IPS DF 6.9 (cell line): ENCODE results near the gene FDPS.

ENCODE experiments used
- DNase-seq: peaks from one replicate; pipeline ENCODE4 v3.0.0-alpha.2; 2013; ENCODE audit warnings: low read depth, low spot score
- H3K27ac ChIP-seq: one replicate; pipeline ENCODE4 v1.5.1; 2013; ENCODE audit warnings: low read length, control low read depth
- H3K27me3 ChIP-seq: 2 replicates; pipeline ENCODE4 v1.6.1; 2013; ENCODE audit warnings: mild to moderate bottlenecking, low read length; ENCODE audit not compliant: control insufficient read depth, insufficient read depth
- H3K36me3 ChIP-seq: 2 replicates; pipeline ENCODE4 v1.6.1; 2013; ENCODE audit warnings: low read length; ENCODE audit not compliant: control insufficient read depth, insufficient read depth
- H3K4me1 ChIP-seq: 2 replicates; pipeline ENCODE4 v1.6.1; 2013; ENCODE audit warnings: low read length; ENCODE audit not compliant: control insufficient read depth, insufficient read depth
- H3K4me3 ChIP-seq: 2 replicates; pipeline ENCODE4 v1.5.1; 2013; ENCODE audit warnings: mild to moderate bottlenecking, low read length
- H3K9me3 ChIP-seq: 2 replicates; pipeline ENCODE4 v1.6.1; 2013; ENCODE audit warnings: low read length, inconsistent platforms; ENCODE audit not compliant: control insufficient read depth, insufficient read depth
- WGBS: extraction: QIAGEN DNeasy Blood & Tissue Kit; methylation state at CpG from one replicate; pipeline ENCODE4 v1.1.7; 2013; ENCODE audit warnings: mixed read lengths, missing lambda C conversion rate; ENCODE audit not compliant: insufficient read length, insufficient coverage; 5-methylcytosine and 5-hydroxymethylcytosine counted together

The FDPS gene

GRCh38 chr1:155319536-155319935 is 10.9 kb downstream of the FDPS start:
- Histone ChIP-seq H3K27me3 (no peaks in the 10 kb centered on the region), H3K36me3 (peaks cover 14% of the 10 kb centered on the region; the same call in 1 of the 2 replicates), H3K4me3 (no peak overlapping the region), H3K4me1 (peaks cover 7% of the 10 kb centered on the region), H3K9me3 (no peaks in the 10 kb centered on the region), H3K27ac (no peak overlapping the region)
- DNase-seq: no peak
- no CpG with 5 or more reads among the region's 5 CpGs for WGBS

DNA sequence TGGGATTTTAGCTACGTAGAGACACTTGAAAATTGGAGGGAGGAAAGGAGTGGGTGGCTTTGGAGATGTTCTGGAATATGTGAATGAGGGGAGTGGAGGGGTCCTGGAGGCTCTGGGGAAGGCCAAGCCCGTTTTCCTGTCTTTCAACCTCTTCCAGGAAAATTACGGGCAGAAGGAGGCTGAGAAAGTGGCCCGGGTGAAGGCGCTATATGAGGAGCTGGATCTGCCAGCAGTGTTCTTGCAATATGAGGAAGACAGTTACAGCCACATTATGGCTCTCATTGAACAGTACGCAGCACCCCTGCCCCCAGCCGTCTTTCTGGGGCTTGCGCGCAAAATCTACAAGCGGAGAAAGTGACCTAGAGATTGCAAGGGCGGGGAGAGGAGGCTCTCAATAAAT is 11.6 kb downstream of the FDPS start:
- H3K4me1 ChIP-seq: peaks cover 7% of the 10 kb centered on the region
- H3K4me3 ChIP-seq: no peak overlapping the region; the same call in 1 of the 2 replicates
- no peak overlapping the region for H3K27ac ChIP-seq
- no peak for DNase-seq
- peaks cover 9% of the 10 kb centered on the region; the same call in 1 of the 2 replicates for H3K36me3 ChIP-seq
- no peaks in the 10 kb centered on the region for H3K27me3 ChIP-seq
- WGBS: no CpG with 5 or more reads among the region's 11 CpGs
- H3K9me3 ChIP-seq: no peaks in the 10 kb centered on the region

GRCh38 chr1:155320661-155321617 is 12.3 kb downstream of the FDPS start, which contains the start of gene RUSC1:
TSS of gene RUSC1 (plus strand) at chr1:155320894. CDS start at chr1:155321774, 880 bp downstream.
- H3K36me3 ChIP-seq: peaks cover 9% of the 10 kb centered on the region
- no peak for DNase-seq
- no CpG with 5 or more reads among the region's 51 CpGs for WGBS
- peaks cover 11% of the 10 kb centered on the region for H3K4me1 ChIP-seq
- no peak within 1 kb of the TSS for H3K27ac ChIP-seq
- peak within 1 kb of the TSS; percentile 67; the same call in 1 of the 2 replicates for H3K4me3 ChIP-seq
- H3K27me3 ChIP-seq: no peaks in the 10 kb centered on the region
- H3K9me3 ChIP-seq: no peaks in the 10 kb centered on the region

DNA sequence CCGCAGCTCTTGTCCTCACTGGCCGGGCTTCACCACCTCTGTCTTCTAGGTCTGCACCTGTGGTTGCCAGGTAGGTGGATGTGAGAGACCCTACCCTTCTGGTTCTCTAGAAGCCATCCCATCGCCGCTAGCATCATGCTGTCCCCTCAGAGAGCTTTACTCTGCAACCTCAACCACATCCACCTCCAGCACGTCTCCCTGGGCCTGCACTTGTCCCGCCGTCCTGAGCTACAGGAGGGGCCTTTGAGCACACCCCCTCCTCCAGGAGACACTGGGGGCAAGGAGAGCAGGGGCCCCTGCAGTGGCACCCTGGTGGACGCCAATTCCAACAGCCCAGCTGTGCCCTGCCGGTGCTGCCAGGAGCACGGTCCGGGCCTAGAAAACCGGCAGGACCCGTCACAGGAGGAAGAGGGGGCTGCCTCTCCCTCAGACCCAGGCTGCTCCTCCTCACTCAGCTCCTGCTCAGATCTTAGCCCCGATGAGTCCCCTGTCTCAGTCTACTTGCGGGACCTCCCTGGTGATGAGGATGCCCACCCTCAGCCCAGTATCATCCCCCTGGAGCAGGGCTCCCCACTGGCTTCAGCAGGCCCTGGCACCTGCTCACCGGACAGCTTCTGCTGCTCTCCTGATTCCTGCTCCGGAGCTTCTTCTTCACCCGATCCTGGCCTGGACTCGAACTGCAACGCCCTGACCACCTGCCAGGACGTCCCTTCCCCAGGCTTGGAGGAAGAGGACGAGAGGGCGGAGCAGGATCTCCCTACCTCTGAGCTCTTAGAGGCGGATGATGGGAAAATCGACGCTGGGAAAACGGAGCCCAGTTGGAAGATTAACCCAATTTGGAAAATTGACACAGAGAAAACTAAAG is 13.2 kb downstream of the FDPS start:
- peaks cover 15% of the 10 kb centered on the region for H3K36me3 ChIP-seq
- no peak overlapping the region for H3K27ac ChIP-seq
- DNase-seq: no peak
- no CpG with 5 or more reads among the region's 27 CpGs for WGBS
- H3K27me3 ChIP-seq: no peaks in the 10 kb centered on the region
- peaks cover 11% of the 10 kb centered on the region for H3K4me1 ChIP-seq
- H3K9me3 ChIP-seq: no peaks in the 10 kb centered on the region
- no peak overlapping the region; the same call in 1 of the 2 replicates for H3K4me3 ChIP-seq

DNA sequence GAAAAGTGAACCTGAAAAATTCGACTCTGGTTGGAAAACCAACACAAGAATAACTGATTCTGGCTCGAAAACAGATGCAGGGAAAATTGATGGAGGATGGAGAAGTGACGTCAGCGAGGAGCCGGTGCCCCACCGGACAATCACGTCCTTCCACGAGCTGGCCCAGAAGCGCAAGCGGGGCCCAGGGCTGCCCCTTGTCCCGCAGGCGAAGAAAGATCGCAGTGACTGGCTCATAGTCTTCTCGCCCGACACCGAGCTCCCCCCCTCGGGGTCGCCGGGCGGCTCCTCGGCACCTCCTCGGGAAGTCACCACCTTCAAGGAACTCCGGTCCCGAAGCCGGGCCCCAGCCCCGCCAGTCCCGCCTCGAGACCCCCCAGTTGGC is 13.9 kb downstream of the FDPS start:
- H3K4me3 ChIP-seq: peak overlapping the region; percentile 65; the same call in 1 of the 2 replicates
- H3K36me3 ChIP-seq: peaks cover 15% of the 10 kb centered on the region
- no peaks in the 10 kb centered on the region for H3K9me3 ChIP-seq
- no CpG with 5 or more reads among the region's 28 CpGs for WGBS
- DNase-seq: no peak
- no peaks in the 10 kb centered on the region for H3K27me3 ChIP-seq
- H3K27ac ChIP-seq: no peak overlapping the region
- peaks cover 11% of the 10 kb centered on the region for H3K4me1 ChIP-seq

DNA sequence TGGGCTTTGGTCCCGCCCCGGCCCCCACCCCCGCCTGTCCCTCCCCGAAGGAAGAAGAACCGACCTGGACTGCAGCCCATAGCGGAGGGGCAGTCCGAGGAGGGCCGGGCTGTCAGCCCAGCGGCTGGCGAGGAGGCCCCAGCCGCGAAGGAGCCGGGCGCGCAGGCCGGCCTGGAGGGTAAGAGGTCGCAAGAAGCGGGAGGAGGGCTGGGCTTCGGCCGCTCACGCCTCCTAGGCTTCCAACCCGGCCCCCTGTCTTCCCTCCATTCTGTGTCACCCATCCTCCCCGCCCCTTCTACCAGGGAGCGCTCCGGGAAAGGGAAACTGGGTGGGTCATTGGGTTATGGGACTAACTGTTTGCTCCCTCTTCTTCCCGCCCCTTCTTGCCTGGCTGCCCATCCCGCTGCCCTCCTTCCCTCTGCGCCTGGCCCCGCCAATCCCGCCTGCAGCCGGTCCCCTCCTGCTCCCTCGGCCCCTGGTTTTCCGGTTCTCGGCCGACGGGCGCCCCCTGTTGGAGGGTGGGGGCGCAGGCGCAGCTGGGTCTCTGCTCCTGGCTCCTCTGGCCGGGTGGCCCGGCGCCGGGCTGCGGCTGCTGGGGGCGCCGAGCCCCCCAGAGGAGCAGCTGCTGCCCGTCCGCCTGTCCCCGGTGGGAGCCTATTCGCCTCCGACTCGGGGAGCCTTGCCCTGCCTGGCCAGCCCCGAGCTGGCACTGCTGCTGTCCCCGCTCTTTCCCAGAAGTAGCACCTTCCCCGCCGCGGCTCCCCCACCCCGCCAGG is 14.5 kb downstream of the FDPS start:
- no peaks in the 10 kb centered on the region for H3K9me3 ChIP-seq
- H3K4me1 ChIP-seq: peaks cover 11% of the 10 kb centered on the region
- WGBS: no CpG with 5 or more reads among the region's 58 CpGs
- peaks cover 11% of the 10 kb centered on the region for H3K36me3 ChIP-seq
- peak overlapping the region; percentile 65; the same call in 1 of the 2 replicates for H3K4me3 ChIP-seq
- no peaks in the 10 kb centered on the region for H3K27me3 ChIP-seq
- no peak for DNase-seq
- H3K27ac ChIP-seq: no peak overlapping the region

DNA sequence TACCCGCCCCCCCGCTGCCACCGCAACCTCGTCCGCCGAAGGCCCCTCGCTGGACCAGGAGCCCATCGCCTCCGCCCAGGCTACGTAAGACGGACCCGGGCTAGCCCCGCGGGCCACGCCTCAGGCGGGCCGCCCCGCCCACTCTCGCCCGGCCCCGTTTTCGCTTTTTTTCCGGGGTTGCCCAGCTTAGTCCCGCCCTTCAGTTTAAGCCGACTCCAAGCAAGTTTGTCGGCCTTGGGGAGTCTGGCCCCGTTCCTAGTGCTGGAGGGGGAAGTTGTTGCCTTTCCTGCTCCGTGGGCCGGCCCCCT is 15.0 kb downstream of the FDPS start:
- H3K27me3 ChIP-seq: no peaks in the 10 kb centered on the region
- no peak overlapping the region for H3K27ac ChIP-seq
- H3K4me3 ChIP-seq: peak overlapping the region; percentile 65; the same call in 1 of the 2 replicates
- peaks cover 11% of the 10 kb centered on the region for H3K4me1 ChIP-seq
- no peaks in the 10 kb centered on the region for H3K9me3 ChIP-seq
- no CpG with 5 or more reads among the region's 29 CpGs for WGBS
- peaks cover 6% of the 10 kb centered on the region for H3K36me3 ChIP-seq
- DNase-seq: no peak

DNA sequence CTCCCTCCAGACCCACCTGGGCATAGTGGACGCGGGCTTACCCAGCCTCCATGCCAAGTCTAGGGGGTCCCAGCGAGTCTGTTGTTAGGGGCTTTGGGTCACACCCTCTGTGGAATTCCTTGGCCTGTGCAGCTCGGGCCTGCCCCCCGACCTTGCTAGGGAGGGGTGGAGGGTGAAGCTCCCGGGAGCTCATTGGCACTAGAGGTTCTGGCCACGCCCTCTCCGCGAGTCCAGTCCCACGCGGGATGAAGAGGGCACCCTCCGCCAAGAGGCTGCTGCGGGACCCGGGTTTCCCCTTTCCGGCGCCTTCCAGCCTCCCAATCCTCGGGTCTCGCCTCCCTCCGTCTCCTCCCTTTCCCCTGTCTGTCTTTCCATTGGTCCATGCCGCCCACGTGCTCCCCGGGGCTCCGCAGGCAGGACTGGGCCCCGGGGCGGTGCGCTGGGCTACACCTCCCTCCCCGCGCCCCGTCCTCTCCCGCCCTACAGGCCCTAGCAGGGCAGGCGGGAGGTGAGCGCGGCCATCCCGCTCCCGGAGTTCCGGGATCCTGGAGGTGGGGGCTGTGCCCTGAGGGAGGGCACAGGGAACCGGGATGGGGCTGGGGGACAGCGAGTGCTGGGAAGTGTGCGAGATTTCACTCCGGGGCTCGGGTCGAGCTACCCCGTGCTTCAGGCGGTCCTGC is 15.5 kb downstream of the FDPS start:
- Histone ChIP-seq H3K9me3 (no peaks in the 10 kb centered on the region), H3K27me3 (no peaks in the 10 kb centered on the region), H3K36me3 (peaks cover 6% of the 10 kb centered on the region), H3K27ac (no peak overlapping the region), H3K4me3 (peak overlapping the region; percentile 65), H3K4me1 (peaks cover 11% of the 10 kb centered on the region)
- no CpG with 5 or more reads among the region's 44 CpGs for WGBS
- no peak for DNase-seq

DNA sequence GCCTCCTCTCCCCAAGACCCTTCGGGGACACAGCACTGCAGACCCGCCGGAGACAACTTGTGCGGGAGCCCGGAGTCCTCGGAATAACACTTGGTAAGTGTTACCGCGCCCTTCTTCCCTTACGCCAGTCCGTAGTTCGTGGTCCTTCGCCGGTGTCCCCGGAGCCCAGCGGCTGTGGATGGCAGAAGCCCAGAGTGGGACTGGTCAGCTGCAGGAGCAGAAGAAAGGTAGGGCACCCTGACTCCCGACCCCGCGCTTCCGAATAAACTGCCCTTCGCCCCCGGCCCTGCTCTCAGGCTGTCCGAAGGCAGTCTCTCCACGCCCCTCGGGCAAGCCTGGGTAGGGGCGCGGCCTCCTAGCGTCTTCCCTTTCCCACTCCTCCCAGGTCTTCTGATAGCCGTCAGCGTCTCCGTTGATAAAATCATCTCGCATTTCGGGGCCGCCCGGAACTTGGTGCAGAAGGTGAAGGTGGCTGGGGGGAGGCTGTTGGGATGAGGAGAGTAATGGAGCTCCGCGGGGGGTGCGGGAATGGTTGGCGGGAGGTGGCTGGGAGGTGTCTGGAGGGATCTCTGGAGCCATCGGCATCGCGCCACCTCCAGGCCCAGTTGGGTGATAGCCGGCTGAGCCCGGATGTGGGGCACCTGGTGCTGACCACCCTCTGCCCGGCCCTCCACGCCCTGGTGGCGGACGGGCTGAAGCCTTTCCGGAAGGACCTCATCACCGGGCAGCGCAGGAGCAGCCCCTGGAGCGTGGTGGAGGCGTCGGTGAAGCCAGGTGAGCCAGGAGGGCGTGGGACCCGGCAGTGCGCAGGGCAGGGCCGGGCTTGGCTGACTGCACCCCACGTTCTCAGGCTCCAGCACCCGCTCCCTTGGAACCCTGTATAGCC is 16.3 kb downstream of the FDPS start:
- Histone ChIP-seq H3K4me3 (peak overlapping the region; percentile 65), H3K36me3 (peaks cover 7% of the 10 kb centered on the region), H3K9me3 (no peaks in the 10 kb centered on the region), H3K27ac (no peak overlapping the region), H3K27me3 (no peaks in the 10 kb centered on the region), H3K4me1 (peaks cover 11% of the 10 kb centered on the region)
- WGBS: no CpG with 5 or more reads among the region's 59 CpGs
- DNase-seq: no peak
